ENCODE data around the gene LRRC38.

The LRRC38 gene

GRCh38 chr1:13539683-13540082, 25.9 kb upstream of the LRRC38 start:
- no peaks in the 10 kb centered on the region for H3K27me3 ChIP-seq (ENCODE audit: insufficient read depth, poor library complexity, severe bottlenecking)
- H3K27ac ChIP-seq (ENCODE audit: poor library complexity, severe bottlenecking), result no peak overlapping the region
- H3K36me3 ChIP-seq (ENCODE audit: low read depth), result no peaks in the 10 kb centered on the region
- TF ChIP-seq CTCF (IDR thresholded peaks at IDR 0.05; ENCODE audit: poor library complexity, severe bottlenecking), result no peak
- no peak for DNase-seq (ENCODE audit: low spot score)
- H3K4me3 ChIP-seq (ENCODE audit: severe bottlenecking), result no peak overlapping the region
- no peak for ATAC-seq (ENCODE audit: low read depth)
- no peaks in the 10 kb centered on the region for H3K9me3 ChIP-seq (ENCODE audit: severe bottlenecking)
- H3K4me1 ChIP-seq (ENCODE audit: insufficient read depth, poor library complexity, severe bottlenecking), result no peaks in the 10 kb centered on the region

GRCh38 chr1:13538832-13539231, 25.0 kb upstream of the LRRC38 start:
- Histone ChIP-seq H3K4me1 (ENCODE audit: insufficient read depth, poor library complexity, severe bottlenecking) (no peaks in the 10 kb centered on the region), H3K27me3 (ENCODE audit: insufficient read depth, poor library complexity, severe bottlenecking) (no peaks in the 10 kb centered on the region), H3K9me3 (ENCODE audit: severe bottlenecking) (no peaks in the 10 kb centered on the region), H3K36me3 (ENCODE audit: low read depth) (no peaks in the 10 kb centered on the region), H3K4me3 (ENCODE audit: severe bottlenecking) (no peak overlapping the region), H3K27ac (ENCODE audit: poor library complexity, severe bottlenecking) (no peak overlapping the region)
- DNase-seq (ENCODE audit: low spot score), result no peak
- TF ChIP-seq CTCF (IDR thresholded peaks at IDR 0.05; ENCODE audit: poor library complexity, severe bottlenecking), result no peak
- no peak for ATAC-seq (ENCODE audit: low read depth)

GRCh38 chr1:13536571-13536970, 22.8 kb upstream of the LRRC38 start:
- Histone ChIP-seq H3K27ac (ENCODE audit: poor library complexity, severe bottlenecking) (no peak overlapping the region), H3K4me1 (ENCODE audit: insufficient read depth, poor library complexity, severe bottlenecking) (no peaks in the 10 kb centered on the region), H3K36me3 (ENCODE audit: low read depth) (no peaks in the 10 kb centered on the region), H3K9me3 (ENCODE audit: severe bottlenecking) (no peaks in the 10 kb centered on the region), H3K27me3 (ENCODE audit: insufficient read depth, poor library complexity, severe bottlenecking) (no peaks in the 10 kb centered on the region), H3K4me3 (ENCODE audit: severe bottlenecking) (no peak overlapping the region)
- DNase-seq (ENCODE audit: low spot score) (no peak), ATAC-seq (ENCODE audit: low read depth) (no peak)
- TF ChIP-seq CTCF (IDR thresholded peaks at IDR 0.05; ENCODE audit: poor library complexity, severe bottlenecking), result no peak

GRCh38 chr1:13535227-13535626, 21.4 kb upstream of the LRRC38 start:
- DNase-seq (ENCODE audit: low spot score), result no peak
- no peak overlapping the region for H3K4me3 ChIP-seq (ENCODE audit: severe bottlenecking)
- H3K36me3 ChIP-seq (ENCODE audit: low read depth), result no peaks in the 10 kb centered on the region
- H3K27ac ChIP-seq (ENCODE audit: poor library complexity, severe bottlenecking), result no peak overlapping the region
- H3K9me3 ChIP-seq (ENCODE audit: severe bottlenecking), result no peaks in the 10 kb centered on the region
- H3K27me3 ChIP-seq (ENCODE audit: insufficient read depth, poor library complexity, severe bottlenecking), result no peaks in the 10 kb centered on the region
- no peak for ATAC-seq (ENCODE audit: low read depth)
- TF ChIP-seq CTCF (IDR thresholded peaks at IDR 0.05; ENCODE audit: poor library complexity, severe bottlenecking), result no peak
- H3K4me1 ChIP-seq (ENCODE audit: insufficient read depth, poor library complexity, severe bottlenecking), result no peaks in the 10 kb centered on the region

- no peak for TF ChIP-seq CTCF (IDR thresholded peaks at IDR 0.05; ENCODE audit: poor library complexity, severe bottlenecking)
- Histone ChIP-seq H3K36me3 (ENCODE audit: low read depth) (no peaks in the 10 kb centered on the region), H3K27ac (ENCODE audit: poor library complexity, severe bottlenecking) (no peak overlapping the region), H3K27me3 (ENCODE audit: insufficient read depth, poor library complexity, severe bottlenecking) (no peaks in the 10 kb centered on the region), H3K4me1 (ENCODE audit: insufficient read depth, poor library complexity, severe bottlenecking) (no peaks in the 10 kb centered on the region), H3K9me3 (ENCODE audit: severe bottlenecking) (no peaks in the 10 kb centered on the region), H3K4me3 (ENCODE audit: severe bottlenecking) (no peak overlapping the region)
- DNase-seq (ENCODE audit: low spot score), result no peak
- ATAC-seq (ENCODE audit: low read depth), result no peak
Measured at GRCh38 chr1:13528320-13528719, 14.5 kb upstream of the LRRC38 start.
